WTC11 (cell line): Measurements from ENCODE around the gene PLCH2. TPM values are rescaled to one million over a fixed set of nuclear protein-coding genes. Genes with fewer than 3 reads are reported as not detected.

ENCODE experiments used
- ATAC-seq: fragments of 200-7000 bp; cut with Tn5 transposase; 2 replicates; pipeline ENCODE4 v1.10.0; 2021; ENCODE audit warnings: mild to moderate bottlenecking, moderate library complexity
- CTCF ChIA-PET: fragments of 300-600 bp; sonication (Branson Sonifier 250); formaldehyde crosslinking; loops from one replicate; lab custom pipeline; 2021; ENCODE audit warnings: antibody characterized with exemption; lab: Charles Lee
- POLR2A ChIA-PET: fragments of 350-600 bp; sonication (Branson Sonifier 250); formaldehyde crosslinking; loops from one replicate; lab custom pipeline; 2021; ENCODE audit warnings: antibody characterized with exemption; lab: Charles Lee
- DNase-seq: peaks from one replicate; pipeline ENCODE4 v3.0.0; 2021; ENCODE audit warnings: low spot score
- H3K27ac Mint-ChIP-seq: 2 replicates; pipeline ENCODE4 v1.8.0; 2021; ENCODE audit warnings: mixed read lengths
- H3K27me3 Mint-ChIP-seq: 2 replicates; pipeline ENCODE4 v1.8.0; 2021; ENCODE audit warnings: low read depth, mild to moderate bottlenecking, moderate library complexity, mixed read lengths
- H3K36me3 Mint-ChIP-seq: 2 replicates; pipeline ENCODE4 v1.8.0; 2021; ENCODE audit warnings: mixed read lengths
- H3K4me1 Mint-ChIP-seq: 2 replicates; pipeline ENCODE4 v1.8.0; 2022; ENCODE audit warnings: mixed read lengths
- H3K4me3 Mint-ChIP-seq: 2 replicates; pipeline ENCODE4 v1.8.0; 2021; ENCODE audit warnings: mild to moderate bottlenecking, moderate library complexity, mixed read lengths
- H3K9me3 Mint-ChIP-seq: 2 replicates; pipeline ENCODE4 v1.8.0; 2021; ENCODE audit warnings: mixed read lengths
- AFF4 ChIP-seq: sonication (generic); formaldehyde crosslinking; IDR thresholded peaks from 2 replicates; pipeline ENCODE4 v1.8.1; 2023; ENCODE audit warnings: mild to moderate bottlenecking, missing genetic modification reagents, borderline replicate concordance
- ARID4B ChIP-seq: sonication (generic); formaldehyde crosslinking; IDR thresholded peaks from 2 replicates; pipeline ENCODE4 v1.8.0; 2023; ENCODE audit warnings: missing genetic modification reagents, mild to moderate bottlenecking, borderline replicate concordance
- ATF1 ChIP-seq: sonication (generic); formaldehyde crosslinking; IDR thresholded peaks from 2 replicates; pipeline ENCODE4 v1.8.1; 2023; ENCODE audit warnings: mild to moderate bottlenecking, moderate library complexity, missing genetic modification reagents
- ATF6 ChIP-seq: sonication (generic); formaldehyde crosslinking; IDR thresholded peaks from 2 replicates; pipeline ENCODE4 v1.8.1; 2023; ENCODE audit warnings: mild to moderate bottlenecking, missing genetic modification reagents
- E2F4 ChIP-seq: sonication (generic); formaldehyde crosslinking; IDR thresholded peaks from 2 replicates; pipeline ENCODE4 v1.8.1; 2022; ENCODE audit warnings: low read depth, mild to moderate bottlenecking, moderate library complexity, missing genetic modification reagents, borderline replicate concordance
- E2F5 ChIP-seq: sonication (generic); formaldehyde crosslinking; IDR thresholded peaks from 2 replicates; pipeline ENCODE4 v1.8.1; 2022; ENCODE audit warnings: mild to moderate bottlenecking, moderate library complexity, missing genetic modification reagents
- KAT7 ChIP-seq: sonication (generic); formaldehyde crosslinking; IDR thresholded peaks from 2 replicates; pipeline ENCODE4 v1.8.1; 2023; ENCODE audit warnings: missing genetic modification reagents, mild to moderate bottlenecking, borderline replicate concordance
- NFE2L1 ChIP-seq: sonication (generic); formaldehyde crosslinking; IDR thresholded peaks from 2 replicates; pipeline ENCODE4 v1.8.1; 2023; ENCODE audit warnings: missing genetic modification reagents
- NR3C1 ChIP-seq: sonication (generic); formaldehyde crosslinking; conservative IDR thresholded peaks from 2 replicates; pipeline ENCODE4 v1.8.1; 2023; ENCODE audit warnings: low read depth, mild to moderate bottlenecking, missing genetic modification reagents
- SP1 ChIP-seq: sonication (generic); formaldehyde crosslinking; conservative IDR thresholded peaks from 2 replicates; pipeline ENCODE4 v1.8.1; 2022; ENCODE audit warnings: missing genetic modification reagents
- ZNF138 ChIP-seq: sonication (generic); formaldehyde crosslinking; conservative IDR thresholded peaks from 2 replicates; pipeline ENCODE4 v1.8.1; 2022; ENCODE audit warnings: mild to moderate bottlenecking, moderate library complexity, missing genetic modification reagents
- ZNF232 ChIP-seq: sonication (generic); formaldehyde crosslinking; IDR thresholded peaks from 2 replicates; pipeline ENCODE4 v1.8.0; 2022; ENCODE audit warnings: mild to moderate bottlenecking, missing genetic modification reagents
- ZSCAN18 ChIP-seq: fragments of 250-450 bp; sonication (Bioruptor Pico); IDR thresholded peaks from 2 replicates; pipeline ENCODE4 v2.1.2; 2022; ENCODE audit warnings: mild to moderate bottlenecking, moderate library complexity
- total RNA-seq: library from RNA; stranded (reverse); gene quantifications from 3 replicates; pipeline ENCODE4 v1.2.3, GENCODE V29; 2021

PLCH2 gene
- total RNA-seq, 1 experiment from 2014 or later, result 0.17 TPM

GRCh38 chr1:2519029-2519685, 43.1 kb downstream of the PLCH2 start:
- no peaks in the 10 kb centered on the region for H3K9me3 Mint-ChIP-seq
- TF ChIP-seq NFE2L1 (CRISPR knock-in tag) (no peak), E2F4 (CRISPR knock-in tag) (no peak), ATF6 (no peak), SP1 (CRISPR knock-in tag) (no peak), AFF4 (no peak), KAT7 (CRISPR knock-in tag) (no peak), ZNF138 (CRISPR knock-in tag) (no peak), ZNF232 (no peak), ZSCAN18 (CRISPR knock-in tag) (no peak), NR3C1 (CRISPR knock-in tag) (no peak), E2F5 (CRISPR knock-in tag) (no peak), ATF1 (CRISPR knock-in tag) (no peak), ARID4B (no peak)
- TF ChIP-seq, all 79 proteins: peak for 0
- Mint-ChIP-seq H3K4me1 (peaks cover 4% of the 10 kb centered on the region), H3K27ac (no peak overlapping the region), H3K27me3 (no peaks in the 10 kb centered on the region), H3K4me3 (no peak overlapping the region), H3K36me3 (peaks cover 19% of the 10 kb centered on the region)
- POLR2A ChIA-PET, result no interaction called here
- CTCF ChIA-PET, result interaction anchor here (1.2 to 1.3 kb wide), 2 partner anchors 29 to 89 kb away, joined by 3 read pairs; no protein-coding TSS in a partner anchor
- ATAC-seq, result no peak
- DNase-seq, result no peak
